Endothelial cell of umbilical vein (primary cell): ENCODE results near the gene KCNB1. TPM values are rescaled to one million over a fixed set of nuclear protein-coding genes. Genes with fewer than 3 reads are reported as not detected.

Source experiments
- BruUV-seq: library from RNA; stranded (reverse); fragments of 400-500 nt; replicated peaks from 2 replicates; lab custom pipeline; 2021; lab: Mats Ljungman, UMichigan
- CTCF ChIA-PET: fragments of 300-600, 350-600 bp; sonication (Branson Sonifier 250); formaldehyde crosslinking; loops from one replicate; lab custom pipeline; 2021; ENCODE audit warnings: antibody characterized with exemption, inconsistent platforms; lab: Charles Lee
- POLR2A ChIA-PET: fragments of 300-600, 350-600 bp; sonication (Branson Sonifier 250); formaldehyde crosslinking; loops from one replicate; lab custom pipeline; 2021; ENCODE audit warnings: antibody characterized with exemption, inconsistent platforms; lab: Charles Lee
- DNase-seq: peaks from one replicate; pipeline ENCODE4 v3.0.0-alpha.2; 2011; ENCODE audit warnings: low read depth, low spot score
- FAIRE-seq: peaks from 2 replicates; lab custom pipeline; 2011; peaks lifted over from hg19 to GRCh38; lab: Jason Lieb, UNC
- H2AFZ ChIP-seq: 2 replicates; pipeline ENCODE4 v1.6.0; 2012; ENCODE audit warnings: low read depth, low read length, control low read depth, inconsistent platforms
- H3K27ac ChIP-seq: 2 replicates; pipeline ENCODE4 v1.5.1; 2011; ENCODE audit warnings: low read depth, mild to moderate bottlenecking, control low read depth, low read length, moderate library complexity; ENCODE audit not compliant: insufficient read depth
- H3K27me3 ChIP-seq, 2 experiments: 2 replicates each; pipeline versions ENCODE4 v1.6.0 to v1.6.1; 2011; ENCODE audit warnings: low read length in 2 of 2, mixed read lengths in 1 of 2; ENCODE audit not compliant: control insufficient read depth in 2 of 2, insufficient read depth in 2 of 2
- H3K36me3 ChIP-seq, 2 experiments: 2 replicates in 1 of 2; 3 replicates in 1 of 2; pipeline ENCODE4 v1.5.1; 2011; ENCODE audit warnings: low read length in 2 of 2, mild to moderate bottlenecking in 1 of 2, moderate library complexity in 1 of 2; ENCODE audit not compliant: control insufficient read depth in 2 of 2, insufficient read depth in 2 of 2; ENCODE audit errors: extremely low read depth in 1 of 2
- H3K4me1 ChIP-seq: 3 replicates; pipeline ENCODE4 v1.5.1; 2011; ENCODE audit warnings: mild to moderate bottlenecking, low read length; ENCODE audit not compliant: control insufficient read depth, insufficient read depth; ENCODE audit errors: extremely low read depth
- H3K4me2 ChIP-seq: 2 replicates; pipeline ENCODE4 v1.6.1; 2011; ENCODE audit warnings: low read length, control low read depth, mixed read lengths; ENCODE audit not compliant: insufficient read depth
- H3K4me3 ChIP-seq, 3 experiments: fragments of 200-600 bp in 1 of 3; sonication (generic), shearing (Covaris generic) in 1 of 3; replicated peaks in 1 of 3; 2 replicates each; pipeline ENCODE4 v1.5.1; 2011 to 2016; ENCODE audit warnings: control low read depth in 3 of 3, low read length in 3 of 3, mild to moderate bottlenecking in 2 of 3, inconsistent platforms in 1 of 3, low read depth in 1 of 3, moderate library complexity in 1 of 3; ENCODE audit not compliant: insufficient read depth in 1 of 3
- H3K79me2 ChIP-seq: 2 replicates; pipeline ENCODE4 v1.6.0; 2012; ENCODE audit warnings: low read length, inconsistent platforms; ENCODE audit not compliant: control insufficient read depth, insufficient read depth
- H3K9ac ChIP-seq: replicated peaks from 2 replicates; pipeline ENCODE3; 2011; ENCODE audit warnings: low read length, control low read depth; ENCODE audit not compliant: insufficient read depth; ENCODE audit errors: extremely low read depth
- H3K9me1 ChIP-seq: replicated peaks from 3 replicates; pipeline ENCODE4 v1.6.0; 2011; ENCODE audit warnings: mild to moderate bottlenecking, low read length; ENCODE audit not compliant: control insufficient read depth, insufficient read depth; ENCODE audit errors: extremely low read depth
- H3K9me3 ChIP-seq: replicated peaks from 2 replicates; pipeline ENCODE4 v1.5.1; 2012; ENCODE audit warnings: low read length, inconsistent platforms; ENCODE audit not compliant: control insufficient read depth, insufficient read depth
- H4K20me1 ChIP-seq: replicated peaks from 2 replicates; pipeline ENCODE3; 2011; ENCODE audit warnings: mild to moderate bottlenecking, low read length; ENCODE audit not compliant: control insufficient read depth, insufficient read depth; ENCODE audit errors: extremely low read depth
- CTCF ChIP-seq, 2 donors: IDR thresholded peaks; 1 replicate in 1 of 2; 2 replicates in 1 of 2; pipeline ENCODE4 v1.5.1; 2011; ENCODE audit warnings: low read length in 2 of 2, mild to moderate bottlenecking in 2 of 2, moderate library complexity in 2 of 2, control low read depth in 1 of 2, inconsistent platforms in 1 of 2, low read depth in 1 of 2; ENCODE audit not compliant: insufficient read depth in 1 of 2; ENCODE audit errors: extremely low read depth in 1 of 2
- EZH2 ChIP-seq: IDR thresholded peaks from 2 replicates; pipeline ENCODE4 v1.6.1; 2012; ENCODE audit warnings: borderline replicate concordance, low read depth, mild to moderate bottlenecking, moderate library complexity, low read length, inconsistent platforms; ENCODE audit not compliant: severe bottlenecking
- FOS ChIP-seq: IDR thresholded peaks from 2 replicates; pipeline ENCODE4 v1.6.1; 2011; ENCODE audit warnings: mild to moderate bottlenecking, low read length, moderate library complexity, borderline replicate concordance; ENCODE audit not compliant: insufficient read depth
- GATA2 ChIP-seq: IDR thresholded peaks from 2 replicates; pipeline ENCODE4 v1.7.0; 2011; ENCODE audit warnings: low read depth, mild to moderate bottlenecking, moderate library complexity, mixed read lengths, low read length; ENCODE audit not compliant: insufficient read length, insufficient read depth
- JUN ChIP-seq: IDR thresholded peaks from 2 replicates; pipeline ENCODE4 v1.6.1; 2011; ENCODE audit warnings: borderline replicate concordance, low read depth; ENCODE audit not compliant: insufficient read length, insufficient read depth
- MYC ChIP-seq: IDR thresholded peaks from one replicate; pipeline ENCODE4 v1.6.1; 2011; ENCODE audit warnings: mild to moderate bottlenecking, low read depth, low read length
- POLR2A ChIP-seq: IDR thresholded peaks from 2 replicates; pipeline ENCODE4 v1.6.1; 2012; ENCODE audit warnings: low read depth, mild to moderate bottlenecking, control low read depth, low read length
- POLR2AphosphoS5 ChIP-seq: IDR thresholded peaks from 2 replicates; pipeline ENCODE4 v1.6.1; 2012; ENCODE audit warnings: low read depth, mild to moderate bottlenecking, control low read depth, low read length, moderate library complexity; ENCODE audit not compliant: insufficient read depth
- dilution Hi-C: fragments of 300-500 bp; cut with MboI; formaldehyde crosslinking; loops from one replicate; pipeline ENCODE4 v1.15.0; 2019; ENCODE audit warnings: low sequenced_read_pairs; ENCODE audit not compliant: extremely low pct_ligation_motif_present
- intact Hi-C: fragments of 100-400 bp; cut with micrococcal nuclease; formaldehyde crosslinking; loops from one replicate; pipeline ENCODE4 v1.10.0; 2022
- polyA plus RNA-seq, 4 experiments: library from polyadenylated mRNA; depleted of rRNA in 3 of 4; stranded (reverse) in 3 of 4; unstranded in 1 of 4; fragments of >200 nt; gene quantifications; 2 replicates each; pipeline versions ENCODE4 v1.2.1 to v1.2.3, GENCODE V29; 2011 to 2012; ENCODE audit warnings: missing spikeins in 1 of 4
- total RNA-seq: library from RNA; stranded (reverse); gene quantifications from 2 replicates; pipeline ENCODE4 v1.2.3, GENCODE V29; 2021
- TF ChIP-seq, protein P1 (sequence below): IDR thresholded peaks from 2 replicates; pipeline ENCODE4 v1.6.1; 2011; ENCODE audit not compliant: insufficient read depth, insufficient read length

Gene KCNB1
- total and polyA plus RNA-seq, 2 donors (not counting 3 experiments of a cell fraction or from before 2014, with no cell fraction given), result not detected

DNA sequence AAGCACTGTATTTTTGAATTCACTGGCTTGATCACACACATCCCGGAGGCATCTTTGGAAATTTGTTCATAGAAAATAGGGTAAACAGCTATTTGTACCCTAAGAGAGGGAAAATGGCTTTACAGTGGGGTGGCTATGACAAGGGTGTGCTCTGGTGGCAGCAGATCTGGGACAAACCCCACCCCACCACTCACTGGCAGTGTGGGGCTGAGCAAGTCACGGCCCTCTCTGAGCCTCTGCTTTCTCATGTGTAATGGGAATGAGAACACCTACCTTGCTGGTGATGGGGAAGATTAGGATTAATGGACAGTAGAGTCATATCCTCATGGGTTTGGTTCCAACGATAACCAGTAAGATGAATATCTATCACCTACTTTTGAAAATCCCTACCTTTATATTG is 78.0 kb downstream of the KCNB1 start:
- no TSS peak for BruUV-seq
- no peak overlapping the region for H3K27ac ChIP-seq
- no peak overlapping the region for H2AFZ ChIP-seq
- H3K9ac ChIP-seq, result no peak overlapping the region
- H3K9me3 ChIP-seq, result no peaks in the 10 kb centered on the region
- no peaks in the 10 kb centered on the region for H3K9me1 ChIP-seq
- no peak overlapping the region for H3K4me3 ChIP-seq
- H3K4me1 ChIP-seq, result no peaks in the 10 kb centered on the region
- H3K27me3 ChIP-seq, result peaks cover 0 to 6% of the 10 kb centered on the region in 2 experiments
- ChIA-PET POLR2A (no interaction called here), CTCF (no interaction called here)
- no peaks in the 10 kb centered on the region for H4K20me1 ChIP-seq
- no peaks in the 10 kb centered on the region for H3K79me2 ChIP-seq
- no peak for FAIRE-seq
- no peaks in the 10 kb centered on the region for H3K36me3 ChIP-seq
- intact Hi-C loops, result no loop called here
- TF ChIP-seq MYC (no peak), POLR2A (no peak), CTCF (IDR thresholded peaks at IDR 0.05; ENCODE audit: extremely low read depth in 1 of 2, insufficient read depth in 1 of 2, low read depth in 1 of 2, low read length in 2 of 2) (no peak), EZH2 (no peak), GATA2 (no peak)
- no peak for DNase-seq
- dilution Hi-C loops, result no loop called here
- H3K4me2 ChIP-seq, result no peak overlapping the region

DNA sequence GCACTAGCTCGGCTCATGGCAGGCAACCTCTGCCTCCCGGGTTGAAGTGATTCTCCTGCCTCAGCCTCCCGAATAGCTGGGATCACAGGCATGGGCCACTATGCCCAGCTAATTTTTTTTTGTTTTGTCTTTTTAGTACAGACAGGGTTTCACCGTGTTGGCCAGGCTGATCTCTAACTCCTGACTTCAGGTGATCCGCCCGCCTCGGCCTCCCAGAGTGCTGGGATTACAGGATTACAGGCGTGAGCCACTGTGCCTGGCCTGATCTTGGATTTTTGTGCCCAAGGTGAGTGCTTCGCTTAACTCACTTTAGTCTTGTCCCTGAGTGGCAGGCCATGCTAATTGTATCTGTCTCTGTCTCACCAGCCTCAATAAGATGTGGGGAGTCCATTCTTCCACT is 78.6 kb downstream of the KCNB1 start:
- no peaks in the 10 kb centered on the region for H3K9me1 ChIP-seq
- no peak for FAIRE-seq
- H3K27me3 ChIP-seq, result peaks cover 0 to 6% of the 10 kb centered on the region in 2 experiments
- H3K4me2 ChIP-seq, result no peak overlapping the region
- TF ChIP-seq EZH2 (no peak), MYC (no peak), FOS (no peak), JUN (no peak), POLR2A (no peak), CTCF (IDR thresholded peaks at IDR 0.05; ENCODE audit: extremely low read depth in 1 of 2, insufficient read depth in 1 of 2, low read depth in 1 of 2, low read length in 2 of 2) (no peak), POLR2AphosphoS5 (no peak), GATA2 (no peak)
- TF ChIP-seq, protein P1, sequence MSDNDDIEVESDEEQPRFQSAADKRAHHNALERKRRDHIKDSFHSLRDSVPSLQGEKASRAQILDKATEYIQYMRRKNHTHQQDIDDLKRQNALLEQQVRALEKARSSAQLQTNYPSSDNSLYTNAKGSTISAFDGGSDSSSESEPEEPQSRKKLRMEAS, result no peak
- H3K27ac ChIP-seq, result no peak overlapping the region
- H4K20me1 ChIP-seq, result no peaks in the 10 kb centered on the region
- BruUV-seq, result no TSS peak
- intact Hi-C loops (no loop called here), dilution Hi-C loops (no loop called here)
- H3K79me2 ChIP-seq, result no peaks in the 10 kb centered on the region
- H3K9me3 ChIP-seq, result no peaks in the 10 kb centered on the region
- no peak overlapping the region for H3K9ac ChIP-seq
- no peaks in the 10 kb centered on the region for H3K4me1 ChIP-seq
- no peak overlapping the region for H2AFZ ChIP-seq
- no peak overlapping the region for H3K4me3 ChIP-seq
- DNase-seq, result no peak
- ChIA-PET CTCF (no interaction called here), POLR2A (no interaction called here)
- no peaks in the 10 kb centered on the region for H3K36me3 ChIP-seq
